Frontal cortex (tissue), 4 donors: ENCODE data around the gene SCGN. TPM values are rescaled to one million over a fixed set of nuclear protein-coding genes. Genes with fewer than 3 reads are reported as not detected.

Experiments
- DNase-seq, 2 donors: peaks; one replicate each; pipeline ENCODE4 v3.0.0; 2012; ENCODE audit warnings: low spot score in 2 of 2
- FAIRE-seq: peaks from 2 replicates; lab custom pipeline; 2012; peaks lifted over from hg19 to GRCh38; lab: Jason Lieb, UNC
- total RNA-seq: library from RNA; depleted of rRNA; stranded (reverse); fragments of >200 nt; gene quantifications from one replicate; pipeline ENCODE4 v1.2.3, GENCODE V29; 2014
- donor health status: control.
- donor health status: control.
- donor health status: control.

The SCGN gene, protein sequence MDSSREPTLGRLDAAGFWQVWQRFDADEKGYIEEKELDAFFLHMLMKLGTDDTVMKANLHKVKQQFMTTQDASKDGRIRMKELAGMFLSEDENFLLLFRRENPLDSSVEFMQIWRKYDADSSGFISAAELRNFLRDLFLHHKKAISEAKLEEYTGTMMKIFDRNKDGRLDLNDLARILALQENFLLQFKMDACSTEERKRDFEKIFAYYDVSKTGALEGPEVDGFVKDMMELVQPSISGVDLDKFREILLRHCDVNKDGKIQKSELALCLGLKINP
- 30.2 TPM for total RNA-seq

DNA sequence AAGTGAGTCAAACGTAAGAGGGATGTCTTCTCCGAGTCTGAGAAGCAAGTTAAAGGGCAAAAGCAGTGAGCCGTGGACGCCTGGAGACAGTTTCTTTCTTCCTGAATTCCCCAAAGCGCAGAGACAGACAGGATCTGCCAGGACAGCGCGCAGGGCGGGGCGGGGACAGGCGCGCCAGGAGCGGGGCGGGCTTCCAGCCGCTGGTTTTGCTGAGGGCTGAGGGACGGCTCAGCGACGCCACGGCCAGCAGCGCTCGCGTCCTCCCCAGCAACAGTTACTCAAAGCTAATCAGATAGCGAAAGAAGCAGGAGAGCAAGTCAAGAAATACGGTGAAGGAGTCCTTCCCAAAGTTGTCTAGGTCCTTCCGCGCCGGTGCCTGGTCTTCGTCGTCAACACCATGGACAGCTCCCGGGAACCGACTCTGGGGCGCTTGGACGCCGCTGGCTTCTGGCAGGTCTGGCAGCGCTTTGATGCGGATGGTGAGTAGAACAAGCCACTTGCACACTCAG, at the start of gene SCGN:
Gene SCGN (plus strand): TSS at position 209 of the 509 bp plus-strand sequence. CDS start 189 bp downstream, at position 398.
- peak; percentile 20 for DNase-seq
- no peak for FAIRE-seq

- FAIRE-seq: no peak
- no peak for DNase-seq
These were observed 49.4 kb upstream of the SCGN start for GRCh38 chr6:25602674-25602982.

GRCh38 chr6:25603251-25603650, 48.8 kb upstream of the SCGN start:
- DNase-seq: no peak
- no peak for FAIRE-seq

DNA sequence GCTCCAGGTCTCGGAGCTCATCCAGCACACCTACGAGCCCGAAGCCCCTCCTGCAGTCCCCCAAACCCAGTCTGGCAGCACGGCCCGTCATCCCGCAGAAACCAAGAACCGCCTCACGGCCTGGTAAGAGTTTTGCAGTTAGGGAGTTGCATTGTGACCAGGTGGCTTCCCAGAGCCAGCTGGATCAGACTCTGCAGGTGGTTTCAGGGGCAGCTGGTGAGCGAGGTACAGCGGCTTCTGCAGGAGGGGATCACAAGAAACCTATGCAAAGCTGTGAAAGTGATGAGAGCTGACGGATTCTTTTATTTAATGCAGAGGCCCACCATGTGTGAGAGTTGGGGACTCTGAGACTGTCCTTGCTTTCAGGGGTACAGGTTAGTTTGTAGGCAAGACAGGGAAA, 45.9 kb upstream of the SCGN start:
- DNase-seq: no peak
- FAIRE-seq: no peak

GRCh38 chr6:25608558-25609174, 43.3 kb upstream of the SCGN start:
- FAIRE-seq (no peak), DNase-seq (no peak)

DNA sequence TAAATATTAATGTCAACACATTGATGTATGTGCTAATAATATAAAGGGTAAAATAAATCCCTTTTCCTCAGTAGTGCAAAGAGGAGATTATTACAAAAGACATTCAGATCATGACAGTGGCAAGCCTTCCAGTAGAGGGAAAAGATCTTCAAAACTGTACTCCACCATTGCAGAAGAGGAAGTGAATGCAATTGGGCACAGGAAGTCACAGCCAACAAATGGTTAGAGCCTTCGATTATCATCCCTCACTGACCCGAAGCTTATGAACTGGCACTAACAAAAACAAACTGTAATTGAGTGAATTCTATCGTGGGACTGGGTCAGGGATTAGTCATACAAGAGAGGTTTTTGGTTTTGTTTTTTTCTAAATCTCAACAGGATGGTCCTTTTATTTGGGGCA, 39.3 kb upstream of the SCGN start:
- DNase-seq (no peak), FAIRE-seq (no peak)

GRCh38 chr6:25613415-25613814, 38.6 kb upstream of the SCGN start:
- FAIRE-seq (no peak), DNase-seq (no peak)

DNA sequence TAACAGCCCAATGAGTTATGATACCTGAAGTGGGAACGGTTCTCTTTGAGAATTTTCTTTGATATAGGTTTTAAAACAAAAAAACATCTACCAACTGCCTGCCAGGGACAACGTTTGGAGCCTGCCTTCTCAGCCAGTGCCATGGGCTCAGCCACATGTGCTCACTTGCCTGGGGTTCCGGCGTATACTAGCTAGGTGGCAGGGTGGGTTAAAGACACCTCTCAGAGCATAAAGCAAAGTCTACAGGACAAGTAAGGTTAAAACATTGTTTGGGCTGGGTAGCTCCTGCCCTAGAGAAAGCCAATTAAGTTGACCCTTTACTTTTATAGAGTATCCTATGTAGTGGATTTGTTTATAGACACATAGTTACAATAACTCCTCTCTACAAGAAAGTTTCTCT, 38.0 kb upstream of the SCGN start:
- no peak for DNase-seq
- no peak for FAIRE-seq

GRCh38 chr6:25615471-25615870, 36.5 kb upstream of the SCGN start:
- DNase-seq (no peak), FAIRE-seq (no peak)

GRCh38 chr6:25617997-25618396, 34.0 kb upstream of the SCGN start:
- no peak for FAIRE-seq
- DNase-seq: no peak

DNA sequence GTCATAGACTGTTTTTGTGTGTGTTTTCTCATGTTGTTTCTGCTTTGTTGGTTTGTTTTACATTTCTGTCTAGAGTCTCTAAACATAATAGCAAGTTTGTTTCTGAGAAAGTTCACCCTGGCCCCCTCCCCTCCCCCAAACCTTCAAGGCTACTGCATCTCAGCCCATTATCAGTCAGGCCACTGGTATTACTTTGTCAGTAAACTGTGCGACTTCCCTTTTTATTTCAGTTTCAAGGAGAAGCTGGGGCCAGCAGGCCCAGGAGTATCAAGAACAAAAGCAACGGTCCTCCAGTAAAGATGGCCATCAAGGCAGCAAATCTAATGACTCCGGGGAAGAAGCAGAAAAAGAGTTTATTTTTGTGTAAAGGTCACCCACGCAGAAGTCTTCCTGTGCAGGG, 32.8 kb upstream of the SCGN start:
- no peak for FAIRE-seq
- DNase-seq: no peak

- FAIRE-seq (no peak), DNase-seq (no peak)
These were observed 31.6 kb upstream of the SCGN start for GRCh38 chr6:25620391-25620790.

DNA sequence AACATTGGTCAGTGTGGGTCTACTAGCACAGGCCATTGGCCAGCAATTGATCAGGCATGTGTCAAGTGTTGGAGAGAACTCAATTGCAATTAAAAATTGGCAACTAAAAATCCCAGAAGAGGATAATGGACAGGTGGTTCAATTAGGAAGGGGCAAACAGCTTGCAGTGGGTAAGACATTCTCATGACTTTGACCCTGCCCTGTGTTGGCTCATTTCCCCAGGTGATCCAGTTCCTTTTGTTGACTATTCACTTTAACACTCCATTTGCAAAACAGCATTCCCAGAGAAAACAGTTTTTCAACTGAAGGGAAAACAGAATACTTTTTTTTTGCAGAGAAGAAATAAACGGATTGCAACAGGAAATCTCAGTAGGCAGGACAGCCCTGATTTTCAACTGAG, 28.9 kb upstream of the SCGN start:
- no peak for DNase-seq
- no peak for FAIRE-seq

DNA sequence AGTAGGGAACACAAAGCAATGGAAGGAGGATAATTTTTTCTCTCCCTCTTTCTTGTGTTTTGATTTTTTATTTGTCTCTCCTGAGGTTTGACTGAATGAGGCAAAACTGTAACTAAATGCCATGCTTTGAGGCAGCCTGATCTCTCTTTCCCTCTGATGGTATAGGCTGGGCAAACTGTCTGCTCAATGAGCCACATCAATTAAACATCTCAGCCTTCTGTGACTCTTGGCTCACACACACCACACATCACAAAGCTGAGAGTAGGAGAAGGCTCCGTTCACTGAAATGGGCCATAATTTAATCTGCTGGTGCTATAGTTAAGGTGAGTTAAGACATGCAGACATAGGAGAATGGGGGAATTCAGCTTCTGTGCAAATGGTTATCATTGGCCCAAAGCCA, 28.1 kb upstream of the SCGN start:
- FAIRE-seq: no peak
- DNase-seq: no peak

- FAIRE-seq: no peak
- no peak for DNase-seq
These were observed 25.0 kb upstream of the SCGN start for GRCh38 chr6:25627001-25627400.

DNA sequence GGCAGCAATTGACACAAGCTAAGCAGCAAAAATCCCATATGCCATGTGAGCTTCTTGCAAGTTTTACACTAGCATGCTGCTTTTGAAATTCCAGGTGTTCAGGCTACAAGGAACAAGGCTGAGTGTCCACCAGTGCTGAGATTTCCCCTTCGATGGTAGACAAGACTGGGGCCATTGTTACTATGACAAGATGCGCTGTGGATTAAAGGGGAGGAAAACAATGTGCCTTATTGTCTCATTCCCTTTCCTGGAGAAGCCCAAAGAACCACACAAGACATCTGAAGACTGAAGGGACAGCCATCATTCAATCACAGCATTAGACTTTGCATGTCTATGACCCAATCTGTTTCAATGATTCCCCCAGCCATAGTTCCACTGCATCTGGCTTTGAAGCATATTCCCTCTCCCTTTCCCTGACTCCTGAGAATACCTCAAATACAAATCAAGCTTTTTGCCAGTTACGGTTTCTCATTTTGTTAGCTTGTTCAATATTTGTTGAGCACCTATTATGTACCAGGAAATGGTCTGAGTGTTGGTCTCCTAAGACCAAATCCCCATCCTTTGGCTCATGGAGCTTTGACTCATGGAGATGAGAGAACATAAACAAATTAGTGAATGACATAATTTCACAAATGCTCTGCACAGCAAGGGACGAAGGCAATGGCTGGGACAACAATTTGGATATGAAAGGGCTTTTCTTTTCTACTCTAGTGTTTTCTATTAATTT, 23.4 kb upstream of the SCGN start:
- FAIRE-seq: no peak
- no peak for DNase-seq

DNA sequence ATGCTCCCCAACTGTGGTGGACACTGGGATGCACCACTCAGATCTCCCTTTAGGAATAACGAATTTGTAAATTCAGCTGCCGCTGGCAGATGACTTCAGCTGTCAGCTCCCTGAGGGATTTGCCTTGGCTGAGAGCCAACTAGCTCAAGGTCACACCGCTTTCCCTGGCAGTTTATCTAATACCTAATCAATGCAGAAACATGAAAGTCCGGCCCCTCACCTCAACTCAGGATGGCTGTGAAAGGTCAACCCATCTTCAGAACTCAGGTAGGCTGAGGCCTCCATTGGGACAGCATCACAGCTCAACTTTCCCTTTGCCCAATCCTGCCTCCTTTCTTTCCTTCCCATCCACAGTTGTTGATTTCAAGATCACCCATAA, 22.8 kb upstream of the SCGN start:
- FAIRE-seq (no peak), DNase-seq (no peak)

GRCh38 chr6:25630508-25631278, 21.3 kb upstream of the SCGN start:
- DNase-seq (no peak), FAIRE-seq (no peak)

GRCh38 chr6:25635886-25636317, 16.1 kb upstream of the SCGN start:
- no peak for FAIRE-seq
- no peak for DNase-seq

- no peak for FAIRE-seq
- no peak for DNase-seq
These were observed 14.8 kb upstream of the SCGN start for GRCh38 chr6:25637211-25637610.
